Measurements from ENCODE around the gene MYO1D. TPM values are rescaled to one million over a fixed set of nuclear protein-coding genes. Genes with fewer than 3 reads are reported as not detected.
A peak's percentile ranks its signal among the peaks of the same experiment; 100 is the strongest.

Gene MYO1D
- total and polyA plus RNA-seq, 2 of the 13 experiments (the other 11 are each of a cell fraction or from before 2014, with no cell fraction given) = 13.2 to 17.3 TPM

GRCh38 chr17:32659419-32659842, 217.5 kb downstream of the MYO1D start:
- Histone ChIP-seq H3K4me3 (replicated peaks in 1 of 3; ENCODE audit: insufficient read depth in 1 of 3, low read depth in 2 of 3, low read length in 3 of 3) (no peak overlapping the region), H3K4me1 (ENCODE audit: insufficient read depth, low read length) (peaks cover 4% of the 10 kb centered on the region), H3K9me3 (ENCODE audit: low read length) (no peaks in the 10 kb centered on the region), H4K20me1 (ENCODE audit: insufficient read depth, low read length) (no peaks in the 10 kb centered on the region), H3K4me2 (ENCODE audit: low read depth, low read length) (no peak overlapping the region), H3K27ac (ENCODE audit: extremely low read length, insufficient read depth, low read length) (no peak overlapping the region), H3K79me2 (ENCODE audit: insufficient read depth, low read length) (no peaks in the 10 kb centered on the region), H3K9ac (ENCODE audit: insufficient read depth, low read depth, low read length) (no peak overlapping the region), H3K36me3 (replicated peaks in 1 of 2; ENCODE audit: control insufficient read depth in 1 of 2, insufficient read depth in 2 of 2, low read length in 2 of 2) (no peaks in the 10 kb centered on the region), H2AFZ (ENCODE audit: low read length) (no peak overlapping the region), H3K27me3 (ENCODE audit: control insufficient read depth in 1 of 2, insufficient read depth in 2 of 2, low read length in 2 of 2) (no peaks in the 10 kb centered on the region)
- POLR2A ChIA-PET = no interaction called here
- intact Hi-C loops (cut with micrococcal nuclease; ENCODE audit: unreplicated experiment) = loop anchor here (1.0 kb wide), 1 partner anchor 96 kb away; no protein-coding TSS in a partner anchor
- ATAC-seq (peak; percentile 71), FAIRE-seq (peak; percentile 64), DNase-seq (ENCODE audit: low spot score) (peak; percentile 48)
- no TSS peak for BruUV-seq (replicated peaks)
- in situ Hi-C loops (cut with HindIII; ENCODE audit: extremely low pct_ligation_motif_present, low pct_unique_long_range_greater_than_20kb) = no loop called here
- CTCF ChIA-PET (ENCODE audit: low intra/inter-chr PET ratio, low total read pairs) = interaction anchor here (1.5 to 1.8 kb wide), 2 partner anchors 18 to 96 kb away, joined by 3 to 12 read pairs; no protein-coding TSS in a partner anchor
- 22% methylated on average over 5 of the region's 5 CpGs for WGBS (ENCODE audit: low lambda C conversion rate)
- TF ChIP-seq ZFP1 (CRISPR knock-in tag; IDR thresholded peaks at IDR 0.05) (no peak), ZNF234 (CRISPR knock-in tag; conservative IDR thresholded peaks at IDR 0.05) (no peak), ATF3 (CRISPR knock-in tag; IDR thresholded peaks at IDR 0.05) (no peak), SOX6 (IDR thresholded peaks at IDR 0.05) (no peak), SOX6 (CRISPR knock-in tag; IDR thresholded peaks at IDR 0.05) (no peak), TFAP4 (IDR thresholded peaks at IDR 0.05; ENCODE audit: borderline replicate concordance, low read depth) (peak; percentile 28; the same call in 1 of the 2 replicates), ZNF382 (CRISPR knock-in tag; IDR thresholded peaks at IDR 0.05; ENCODE audit: borderline replicate concordance) (no peak), ZNF766 (CRISPR knock-in tag; IDR thresholded peaks at IDR 0.05; ENCODE audit: borderline replicate concordance) (no peak), ZNF230 (CRISPR knock-in tag; IDR thresholded peaks at IDR 0.05) (no peak), ZNF260 (CRISPR knock-in tag; IDR thresholded peaks at IDR 0.05; ENCODE audit: borderline replicate concordance, low read depth) (no peak), ZNF513 (CRISPR knock-in tag; conservative IDR thresholded peaks at IDR 0.05) (no peak), SMAD1 (CRISPR knock-in tag; IDR thresholded peaks at IDR 0.05; ENCODE audit: borderline replicate concordance, low read depth) (no peak), ZNF501 (CRISPR knock-in tag; IDR thresholded peaks at IDR 0.05) (no peak), SP140L (CRISPR knock-in tag; IDR thresholded peaks at IDR 0.05; ENCODE audit: borderline replicate concordance) (no peak), HMG20A (CRISPR knock-in tag; IDR thresholded peaks at IDR 0.05; ENCODE audit: borderline replicate concordance) (no peak), ZNF232 (CRISPR knock-in tag; IDR thresholded peaks at IDR 0.05; ENCODE audit: borderline replicate concordance) (no peak), ZMYM4 (CRISPR knock-in tag; IDR thresholded peaks at IDR 0.05) (no peak), ZNF275 (CRISPR knock-in tag; IDR thresholded peaks at IDR 0.05; ENCODE audit: borderline replicate concordance) (no peak), ZNF747 (CRISPR knock-in tag; IDR thresholded peaks at IDR 0.05; ENCODE audit: borderline replicate concordance) (no peak), ZNF530 (CRISPR knock-in tag; IDR thresholded peaks at IDR 0.05; ENCODE audit: low read depth) (no peak)
- TF ChIP-seq, protein P1, sequence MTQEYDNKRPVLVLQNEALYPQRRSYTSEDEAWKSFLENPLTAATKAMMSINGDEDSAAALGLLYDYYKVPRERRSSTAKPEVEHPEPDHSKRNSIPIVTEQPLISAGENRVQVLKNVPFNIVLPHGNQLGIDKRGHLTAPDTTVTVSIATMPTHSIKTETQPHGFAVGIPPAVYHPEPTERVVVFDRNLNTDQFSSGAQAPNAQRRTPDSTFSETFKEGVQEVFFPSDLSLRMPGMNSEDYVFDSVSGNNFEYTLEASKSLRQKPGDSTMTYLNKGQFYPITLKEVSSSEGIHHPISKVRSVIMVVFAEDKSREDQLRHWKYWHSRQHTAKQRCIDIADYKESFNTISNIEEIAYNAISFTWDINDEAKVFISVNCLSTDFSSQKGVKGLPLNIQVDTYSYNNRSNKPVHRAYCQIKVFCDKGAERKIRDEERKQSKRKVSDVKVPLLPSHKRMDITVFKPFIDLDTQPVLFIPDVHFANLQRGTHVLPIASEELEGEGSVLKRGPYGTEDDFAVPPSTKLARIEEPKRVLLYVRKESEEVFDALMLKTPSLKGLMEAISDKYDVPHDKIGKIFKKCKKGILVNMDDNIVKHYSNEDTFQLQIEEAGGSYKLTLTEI (CRISPR knock-in tag; conservative IDR thresholded peaks at IDR 0.05) = no peak

Measured in HepG2 (cell line).